ENCODE measurements around the gene MPC2.

- TF ChIP-seq, protein P1, sequence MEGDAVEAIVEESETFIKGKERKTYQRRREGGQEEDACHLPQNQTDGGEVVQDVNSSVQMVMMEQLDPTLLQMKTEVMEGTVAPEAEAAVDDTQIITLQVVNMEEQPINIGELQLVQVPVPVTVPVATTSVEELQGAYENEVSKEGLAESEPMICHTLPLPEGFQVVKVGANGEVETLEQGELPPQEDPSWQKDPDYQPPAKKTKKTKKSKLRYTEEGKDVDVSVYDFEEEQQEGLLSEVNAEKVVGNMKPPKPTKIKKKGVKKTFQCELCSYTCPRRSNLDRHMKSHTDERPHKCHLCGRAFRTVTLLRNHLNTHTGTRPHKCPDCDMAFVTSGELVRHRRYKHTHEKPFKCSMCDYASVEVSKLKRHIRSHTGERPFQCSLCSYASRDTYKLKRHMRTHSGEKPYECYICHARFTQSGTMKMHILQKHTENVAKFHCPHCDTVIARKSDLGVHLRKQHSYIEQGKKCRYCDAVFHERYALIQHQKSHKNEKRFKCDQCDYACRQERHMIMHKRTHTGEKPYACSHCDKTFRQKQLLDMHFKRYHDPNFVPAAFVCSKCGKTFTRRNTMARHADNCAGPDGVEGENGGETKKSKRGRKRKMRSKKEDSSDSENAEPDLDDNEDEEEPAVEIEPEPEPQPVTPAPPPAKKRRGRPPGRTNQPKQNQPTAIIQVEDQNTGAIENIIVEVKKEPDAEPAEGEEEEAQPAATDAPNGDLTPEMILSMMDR (IDR thresholded peaks at IDR 0.05) = no peak
- no peak for TF ChIP-seq EP300 (IDR thresholded peaks at IDR 0.05)
- TF ChIP-seq POLR2A (IDR thresholded peaks at IDR 0.05) = no peak
These were observed 29.2 kb upstream of the MPC2 start for GRCh38 chr1:167966050-167966449.
